Caco-2 (cell line): ENCODE data around the gene NOTCH2. TPM values are rescaled to one million over a fixed set of nuclear protein-coding genes. Genes with fewer than 3 reads are reported as not detected.

Experiments
- BruUV-seq: library from RNA; stranded (reverse); fragments of 400-500 nt; replicated peaks from 2 replicates; lab custom pipeline; 2021; lab: Mats Ljungman, UMichigan
- CTCF ChIA-PET: fragments of 300-600 bp; sonication (Branson Sonifier 250); formaldehyde crosslinking; loops from one replicate; lab custom pipeline; 2022; ENCODE audit warnings: antibody characterized with exemption; lab: Charles Lee
- POLR2A ChIA-PET: fragments of 300-600 bp; sonication (Branson Sonifier 250); formaldehyde crosslinking; loops from one replicate; lab custom pipeline; 2022; ENCODE audit warnings: antibody characterized with exemption; lab: Charles Lee
- DNase-seq, 2 experiments: peaks; one replicate each; pipeline versions ENCODE4 v3.0.0 to v3.0.0-alpha.2; 2020 to 2022
- H3K27me3 ChIP-seq: replicated peaks from 2 replicates; pipeline ENCODE4 v1.6.0; 2011; ENCODE audit warnings: low read length; ENCODE audit not compliant: control insufficient read depth, insufficient read depth
- H3K36me3 ChIP-seq: 2 replicates; pipeline ENCODE4 v1.5.1; 2011; ENCODE audit warnings: low read length; ENCODE audit not compliant: control insufficient read depth, insufficient read depth
- H3K4me1 ChIP-seq: fragments of 250-450 bp; sonication (Bioruptor Pico); 2 replicates; pipeline ENCODE4 v1.5.1; 2020; ENCODE audit warnings: mild to moderate bottlenecking
- H3K4me3 ChIP-seq: 2 replicates; pipeline ENCODE4 v1.5.1; 2011; ENCODE audit warnings: low read depth, mild to moderate bottlenecking, control low read depth, low read length
- H3K9me3 ChIP-seq: fragments of 250-450 bp; sonication (Bioruptor Pico); 2 replicates; pipeline ENCODE4 v1.5.1; 2020; ENCODE audit warnings: mild to moderate bottlenecking, moderate library complexity
- H3K27ac Mint-ChIP-seq: one replicate; pipeline ENCODE4 v1.8.0; 2022; ENCODE audit warnings: mixed read lengths; ENCODE audit not compliant: unreplicated experiment
- H3K27me3 Mint-ChIP-seq: one replicate; pipeline ENCODE4 v1.8.0; 2022; ENCODE audit warnings: mixed read lengths; ENCODE audit not compliant: insufficient read depth, unreplicated experiment
- H3K36me3 Mint-ChIP-seq: one replicate; pipeline ENCODE4 v1.8.0; 2022; ENCODE audit warnings: mild to moderate bottlenecking, mixed read lengths; ENCODE audit not compliant: insufficient read depth, unreplicated experiment
- H3K4me1 Mint-ChIP-seq: one replicate; pipeline ENCODE4 v1.8.0; 2022; ENCODE audit warnings: low read depth, mixed read lengths; ENCODE audit not compliant: unreplicated experiment
- H3K4me3 Mint-ChIP-seq: one replicate; pipeline ENCODE4 v1.8.0; 2022; ENCODE audit warnings: mild to moderate bottlenecking, moderate library complexity, mixed read lengths; ENCODE audit not compliant: unreplicated experiment
- H3K9me3 Mint-ChIP-seq: one replicate; pipeline ENCODE4 v1.8.0; 2022; ENCODE audit warnings: mixed read lengths; ENCODE audit not compliant: unreplicated experiment
- intact Hi-C: fragments of 100-400 bp; cut with micrococcal nuclease; formaldehyde crosslinking; loops from one replicate; pipeline ENCODE4 v1.10.0; 2022; ENCODE audit not compliant: unreplicated experiment
- total RNA-seq: library from RNA; stranded (reverse); gene quantifications from 2 replicates; pipeline ENCODE4 v1.2.3, GENCODE V29; 2022
- TF ChIP-seq, protein P1 (sequence below), 2 experiments: fragments of 200-600 bp in 1 of 2; IDR thresholded peaks; 1 replicate in 1 of 2; 2 replicates in 1 of 2; pipeline versions ENCODE4 v1.5.1 to v1.8.0; 2011 to 2022; ENCODE audit warnings: antibody characterized with exemption in 1 of 2, control low read depth in 1 of 2, inconsistent platforms in 1 of 2, low read depth in 1 of 2, low read length in 1 of 2, mild to moderate bottlenecking in 1 of 2, moderate library complexity in 1 of 2; ENCODE audit not compliant: insufficient read depth in 1 of 2, severe bottlenecking in 1 of 2, unreplicated experiment in 1 of 2

The NOTCH2 gene
- total RNA-seq, 1 experiment from 2014 or later = 41.1 TPM

DNA sequence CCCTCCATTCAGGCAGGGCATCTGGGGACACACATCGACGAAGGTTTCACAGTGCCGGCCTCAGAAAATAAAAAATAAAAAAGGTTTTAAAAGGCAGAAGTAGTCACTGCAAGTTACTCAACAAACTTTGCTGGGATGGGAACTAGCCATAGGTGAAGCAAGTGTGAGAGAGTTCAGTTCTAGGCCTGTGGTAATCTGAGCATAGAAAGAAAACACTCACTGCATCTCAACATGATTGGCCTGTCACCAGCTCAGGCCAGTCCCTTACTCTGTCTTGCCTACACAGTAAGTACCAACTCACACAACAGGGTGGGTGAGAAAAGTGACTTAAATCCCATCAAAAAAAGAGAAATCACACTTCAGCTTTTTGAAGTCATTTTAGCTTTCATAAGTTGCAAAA, 142.9 kb downstream of the NOTCH2 start:
- DNase-seq = no peak
- no peaks in the 10 kb centered on the region for H3K4me1 ChIP-seq
- no peaks in the 10 kb centered on the region for H3K9me3 ChIP-seq
- H3K27ac Mint-ChIP-seq = no peak overlapping the region
- no peaks in the 10 kb centered on the region for H3K4me1 Mint-ChIP-seq
- H3K36me3 Mint-ChIP-seq = peaks cover 6% of the 10 kb centered on the region
- H3K9me3 Mint-ChIP-seq = no peaks in the 10 kb centered on the region
- TF ChIP-seq, protein P1, sequence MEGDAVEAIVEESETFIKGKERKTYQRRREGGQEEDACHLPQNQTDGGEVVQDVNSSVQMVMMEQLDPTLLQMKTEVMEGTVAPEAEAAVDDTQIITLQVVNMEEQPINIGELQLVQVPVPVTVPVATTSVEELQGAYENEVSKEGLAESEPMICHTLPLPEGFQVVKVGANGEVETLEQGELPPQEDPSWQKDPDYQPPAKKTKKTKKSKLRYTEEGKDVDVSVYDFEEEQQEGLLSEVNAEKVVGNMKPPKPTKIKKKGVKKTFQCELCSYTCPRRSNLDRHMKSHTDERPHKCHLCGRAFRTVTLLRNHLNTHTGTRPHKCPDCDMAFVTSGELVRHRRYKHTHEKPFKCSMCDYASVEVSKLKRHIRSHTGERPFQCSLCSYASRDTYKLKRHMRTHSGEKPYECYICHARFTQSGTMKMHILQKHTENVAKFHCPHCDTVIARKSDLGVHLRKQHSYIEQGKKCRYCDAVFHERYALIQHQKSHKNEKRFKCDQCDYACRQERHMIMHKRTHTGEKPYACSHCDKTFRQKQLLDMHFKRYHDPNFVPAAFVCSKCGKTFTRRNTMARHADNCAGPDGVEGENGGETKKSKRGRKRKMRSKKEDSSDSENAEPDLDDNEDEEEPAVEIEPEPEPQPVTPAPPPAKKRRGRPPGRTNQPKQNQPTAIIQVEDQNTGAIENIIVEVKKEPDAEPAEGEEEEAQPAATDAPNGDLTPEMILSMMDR (IDR thresholded peaks at IDR 0.05; ENCODE audit: insufficient read depth in 1 of 2, low read depth in 1 of 2, low read length in 1 of 2, severe bottlenecking in 1 of 2, unreplicated experiment in 1 of 2) = no peak
- ChIA-PET CTCF (no interaction called here), POLR2A (no interaction called here)
- H3K4me3 Mint-ChIP-seq = no peak overlapping the region
- no peak overlapping the region for H3K4me3 ChIP-seq
- H3K27me3 Mint-ChIP-seq = no peaks in the 10 kb centered on the region
- H3K27me3 ChIP-seq = no peaks in the 10 kb centered on the region
- H3K36me3 ChIP-seq = peaks cover 2% of the 10 kb centered on the region; the same call in 1 of the 2 replicates
- BruUV-seq = no TSS peak
- intact Hi-C loops = no loop called here

DNA sequence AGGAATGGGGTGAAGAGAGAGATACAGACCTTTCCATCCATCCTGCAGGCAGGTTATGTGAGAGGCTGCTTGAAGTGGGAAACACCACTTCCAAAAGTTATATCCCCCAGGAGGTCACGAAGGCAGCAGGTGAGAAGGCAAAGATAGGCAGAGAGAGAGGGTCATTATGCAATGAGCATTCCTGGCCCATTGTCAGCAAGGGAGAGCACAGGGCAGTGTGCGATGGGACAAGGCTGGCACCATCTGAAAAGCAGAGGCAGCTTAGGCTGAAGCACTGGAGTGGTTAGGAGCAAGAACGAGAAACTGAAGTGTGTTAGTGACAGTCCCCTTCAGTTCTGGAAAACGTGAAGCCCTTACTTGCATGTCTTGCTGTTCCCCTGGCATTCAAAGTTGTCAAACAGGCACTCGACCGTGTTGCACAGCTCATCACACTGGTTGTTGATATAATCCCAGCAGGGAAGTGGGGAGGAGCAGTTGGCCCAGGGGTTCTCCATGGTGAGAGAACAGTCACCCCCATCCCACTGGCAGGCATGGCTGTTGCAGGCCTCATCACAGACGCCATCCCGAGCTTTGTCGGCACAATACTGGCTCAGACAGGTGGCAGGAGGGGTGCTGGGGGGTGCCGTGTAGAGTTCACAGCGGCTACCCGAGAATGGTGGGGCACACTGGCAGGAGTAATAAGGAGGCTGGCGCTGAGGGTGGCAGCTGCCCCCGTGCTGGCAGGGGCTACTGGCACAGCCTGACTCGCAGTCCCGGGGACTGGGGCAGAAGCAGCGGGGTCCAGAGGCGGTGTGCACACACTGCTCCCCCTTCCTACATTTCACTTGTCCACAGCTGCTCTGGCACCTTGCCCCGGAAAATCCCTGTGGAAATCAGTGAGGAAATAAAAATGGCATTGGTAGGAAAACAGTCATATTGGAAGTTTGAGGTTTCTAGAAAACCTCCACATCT, 144.2 kb downstream of the NOTCH2 start:
- ChIA-PET CTCF (no interaction called here), POLR2A (no interaction called here)
- H3K27ac Mint-ChIP-seq = no peak overlapping the region
- H3K36me3 ChIP-seq = peaks cover 2% of the 10 kb centered on the region
- H3K4me3 ChIP-seq = no peak overlapping the region
- H3K4me1 Mint-ChIP-seq = no peaks in the 10 kb centered on the region
- no TSS peak for BruUV-seq
- H3K9me3 Mint-ChIP-seq = no peaks in the 10 kb centered on the region
- no peaks in the 10 kb centered on the region for H3K4me1 ChIP-seq
- DNase-seq = no peak
- TF ChIP-seq, protein P1 (IDR thresholded peaks at IDR 0.05; ENCODE audit: insufficient read depth in 1 of 2, low read depth in 1 of 2, low read length in 1 of 2, severe bottlenecking in 1 of 2, unreplicated experiment in 1 of 2) = no peak
- intact Hi-C loops = no loop called here
- H3K9me3 ChIP-seq = no peaks in the 10 kb centered on the region
- no peaks in the 10 kb centered on the region for H3K27me3 ChIP-seq
- H3K27me3 Mint-ChIP-seq = no peaks in the 10 kb centered on the region
- H3K4me3 Mint-ChIP-seq = no peak overlapping the region
- peaks cover 6% of the 10 kb centered on the region for H3K36me3 Mint-ChIP-seq

DNA sequence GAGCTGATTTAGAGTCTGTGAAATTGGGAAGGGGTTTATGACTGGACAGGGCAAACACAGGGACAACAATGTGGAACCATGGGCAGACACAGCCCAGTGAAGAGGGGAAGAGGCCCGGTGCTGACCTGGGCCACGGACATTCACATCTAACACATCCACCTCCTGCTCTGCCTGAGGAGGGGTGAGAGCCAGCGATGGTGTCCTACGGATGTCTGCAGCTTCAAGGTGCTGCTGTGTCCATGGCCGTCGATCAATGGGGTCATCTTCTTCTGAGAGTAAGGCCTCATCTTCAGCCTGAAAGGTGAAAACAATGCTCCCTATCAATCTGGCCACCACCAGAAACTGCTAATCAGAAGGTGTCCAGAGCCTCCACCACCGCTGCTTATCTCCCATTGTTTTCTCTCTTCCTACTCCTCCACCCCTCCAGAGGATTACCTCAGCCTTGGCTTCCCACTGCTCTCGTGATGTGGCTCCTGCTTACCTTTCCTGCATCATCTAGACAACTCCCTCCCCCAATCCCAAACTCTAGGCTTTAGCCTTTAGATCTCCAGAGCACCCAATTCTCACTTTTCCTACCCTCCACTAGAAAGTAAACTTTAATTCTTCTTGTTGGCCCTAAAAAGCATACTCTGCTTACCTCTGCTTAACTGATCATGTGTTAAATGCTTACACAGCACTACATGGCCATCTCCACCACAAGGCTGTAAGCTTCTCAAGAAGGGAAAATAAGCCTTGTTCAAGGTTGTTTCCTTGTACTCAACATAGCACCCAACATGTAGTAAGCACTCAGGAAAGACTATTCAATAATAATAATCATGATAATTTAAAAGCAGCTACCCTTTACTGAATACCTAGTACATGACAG, 149.1 kb downstream of the NOTCH2 start:
- Histone ChIP-seq H3K9me3 (no peaks in the 10 kb centered on the region), H3K36me3 (peaks cover 2% of the 10 kb centered on the region), H3K4me3 (no peak overlapping the region), H3K4me1 (no peaks in the 10 kb centered on the region), H3K27me3 (no peaks in the 10 kb centered on the region)
- Mint-ChIP-seq H3K9me3 (no peaks in the 10 kb centered on the region), H3K27me3 (no peaks in the 10 kb centered on the region), H3K36me3 (peaks cover 6% of the 10 kb centered on the region), H3K4me3 (no peak overlapping the region), H3K4me1 (no peaks in the 10 kb centered on the region), H3K27ac (no peak overlapping the region)
- intact Hi-C loops = no loop called here
- CTCF ChIA-PET = no interaction called here
- POLR2A ChIA-PET = no interaction called here
- TF ChIP-seq, protein P1 (IDR thresholded peaks at IDR 0.05; ENCODE audit: insufficient read depth in 1 of 2, low read depth in 1 of 2, low read length in 1 of 2, severe bottlenecking in 1 of 2, unreplicated experiment in 1 of 2) = no peak
- no TSS peak for BruUV-seq
- no peak for DNase-seq
